Left renal cortex interstitium (tissue), 4 donors: ENCODE data around the gene DLG3. TPM values are rescaled to one million over a fixed set of nuclear protein-coding genes. Genes with fewer than 3 reads are reported as not detected.
A peak's percentile ranks its signal among the peaks of the same experiment; 100 is the strongest.
"Not testable (repeated sequence)": the region's sequence is repeated elsewhere in the genome, so short reads cannot be mapped to it uniquely, and the experiment has no call there.

Source experiments
- DNase-seq, 4 donors: peaks; one replicate each; pipeline ENCODE4 v3.0.0-alpha.2; 2013; ENCODE audit warnings: low read depth in 4 of 4, low spot score in 2 of 4, missing footprints in 1 of 4
- polyA plus RNA-seq, 4 donors: library from polyadenylated mRNA; unstranded; fragments of 120-200 nt; gene quantifications; one replicate each; pipeline ENCODE4 v1.2.1, GENCODE V29; 2013; ENCODE audit not compliant: insufficient read length in 4 of 4

Gene DLG3
- 10 to 100 TPM; 38.5 to 42.8 (median 40.0) TPM for polyA plus RNA-seq

- no peak for DNase-seq
Observed at GRCh38 chrX:70444326-70444945, at the start of gene DLG3. Gene DLG3 (plus strand): TSS chrX:70444835. CDS start chrX:70445202, 367 bp downstream.

- no peak for DNase-seq
Observed at GRCh38 chrX:70398899-70399298, 45.7 kb upstream of the DLG3 start.

DNA sequence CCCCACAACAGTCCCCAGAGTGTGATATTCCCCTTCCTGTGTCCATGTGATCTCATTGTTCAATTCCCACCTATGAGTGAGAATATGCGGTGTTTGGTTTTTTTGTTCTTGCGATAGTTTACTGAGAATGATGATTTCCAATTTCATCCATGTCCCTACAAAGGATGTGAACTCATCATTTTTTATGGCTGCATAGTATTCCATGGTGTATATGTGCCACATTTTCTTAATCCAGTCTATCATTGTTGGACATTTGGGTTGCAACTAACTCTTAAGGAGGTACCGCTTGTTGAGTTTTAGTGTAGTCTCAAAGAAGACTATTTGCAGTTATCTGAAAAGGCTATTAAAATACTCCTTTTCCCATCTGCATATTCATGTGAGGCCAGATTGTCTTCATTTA lies 44.5 kb upstream of the DLG3 start:
- not testable (repeated sequence) for DNase-seq

- DNase-seq: no peak
Observed at GRCh38 chrX:70402721-70403120, 41.9 kb upstream of the DLG3 start.

DNA sequence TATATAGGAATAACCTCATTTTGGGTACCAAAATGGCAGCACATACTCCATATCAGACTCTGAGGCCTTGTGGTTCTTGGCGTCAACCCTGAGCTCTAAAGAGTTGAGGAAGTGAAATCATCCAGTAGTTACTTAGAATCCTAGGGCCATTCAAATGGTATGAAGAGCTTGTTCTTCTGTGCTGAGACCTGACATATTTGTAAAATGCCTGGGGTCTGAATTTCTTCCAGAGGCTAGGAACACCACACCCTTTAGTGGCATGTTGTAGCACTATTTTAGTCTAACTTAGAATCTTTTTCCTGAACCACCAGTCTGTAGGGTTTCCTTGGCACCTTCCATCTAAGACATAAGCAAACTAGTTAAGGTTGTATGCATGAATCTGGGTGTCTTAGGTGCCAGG lies 39.6 kb upstream of the DLG3 start:
- DNase-seq: no peak

- no peak for DNase-seq
Observed at GRCh38 chrX:70410921-70411320, 33.7 kb upstream of the DLG3 start.

DNA sequence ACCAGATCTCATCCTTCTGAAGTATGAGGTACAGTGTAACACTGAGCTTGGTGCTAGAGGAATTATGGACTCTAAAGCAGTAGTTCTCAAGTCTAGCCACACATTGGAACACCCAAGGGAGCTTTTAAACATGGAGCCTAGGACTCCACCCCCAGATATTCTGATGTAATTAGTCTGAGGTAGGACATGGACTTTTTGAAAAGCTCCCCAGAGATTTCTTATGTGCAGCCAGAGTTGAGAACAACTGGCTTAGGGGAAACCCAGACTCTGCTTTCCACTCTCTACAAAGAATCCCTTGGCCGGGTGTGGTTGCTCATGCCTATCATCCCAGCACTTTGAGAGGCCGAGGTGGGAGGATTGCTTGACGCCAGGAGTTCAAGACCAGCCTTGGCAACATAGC lies 33.2 kb upstream of the DLG3 start:
- no peak for DNase-seq

- DNase-seq: no peak
Observed at GRCh38 chrX:70421618-70422017, 23.0 kb upstream of the DLG3 start.

GRCh38 chrX:70422851-70423341 lies 21.7 kb upstream of the DLG3 start, which contains the start of gene GDPD2:
Gene GDPD2 (plus strand): TSS chrX:70423314. CDS start chrX:70424985, 1,671 bp downstream.
- peak in 1 of 4 donors; percentile 46 for DNase-seq

DNA sequence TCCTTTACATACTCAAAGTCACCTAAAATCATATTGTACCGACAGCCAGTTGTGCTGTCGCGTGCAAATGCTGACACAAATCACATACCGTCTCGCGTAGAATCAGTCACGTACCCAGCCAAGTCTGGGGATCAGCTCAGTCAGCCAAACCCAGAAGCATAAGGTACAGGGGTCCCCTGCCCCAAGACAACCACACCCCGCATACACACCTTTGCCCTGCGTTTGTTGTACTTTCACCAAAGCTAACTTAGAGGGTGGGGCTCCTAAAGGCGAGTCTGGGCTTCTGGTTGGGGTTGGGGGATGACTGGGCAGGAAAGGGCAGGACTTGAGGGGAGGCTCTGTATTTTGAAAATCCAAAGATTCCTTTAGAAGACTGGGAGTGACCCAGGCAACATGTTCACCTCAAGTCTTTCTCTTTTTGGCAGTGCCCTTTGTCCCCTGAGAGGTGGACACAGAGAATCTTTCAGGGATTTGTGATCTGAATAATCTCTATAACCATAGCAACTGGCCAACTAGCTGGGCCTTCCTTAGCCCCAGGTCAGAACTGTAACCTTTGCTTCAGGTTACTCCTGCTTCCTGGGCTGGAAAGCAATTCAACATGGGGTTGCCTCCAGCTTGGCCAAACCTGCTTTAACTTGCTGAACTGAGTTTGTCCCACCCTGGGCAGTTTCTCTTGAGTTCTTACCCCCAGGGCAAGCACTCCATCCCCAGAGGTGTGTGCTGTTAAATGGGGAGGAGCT lies 20.5 kb upstream of the DLG3 start:
- no peak for DNase-seq

- DNase-seq: no peak
Observed at GRCh38 chrX:70424801-70425200, 19.8 kb upstream of the DLG3 start.

- DNase-seq: no peak
Observed at GRCh38 chrX:70426286-70427278, 18.1 kb upstream of the DLG3 start.

- no peak for DNase-seq
Observed at GRCh38 chrX:70427365-70427764, 17.3 kb upstream of the DLG3 start.

DNA sequence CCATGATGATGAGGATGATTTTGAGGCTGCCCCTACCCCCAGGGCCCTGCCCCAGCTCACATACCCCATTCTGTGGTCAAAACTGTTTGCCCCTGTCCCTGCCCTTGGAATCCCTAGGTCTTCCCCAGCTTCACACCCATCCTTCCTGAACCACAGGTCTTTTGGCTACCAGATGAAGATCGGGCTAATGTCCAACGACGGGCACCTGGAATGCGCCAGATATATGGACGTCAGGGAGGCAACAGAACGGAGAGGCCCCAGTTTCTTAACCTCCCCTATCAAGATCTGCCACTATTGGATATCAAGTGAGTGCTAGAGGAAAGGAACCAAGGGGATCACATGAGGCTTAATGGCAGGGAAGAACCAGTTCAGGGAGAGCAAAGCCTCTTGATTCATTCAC lies 14.9 kb upstream of the DLG3 start:
- DNase-seq: no peak

GRCh38 chrX:70432936-70433847 lies 11.4 kb upstream of the DLG3 start:
- DNase-seq: no peak

DNA sequence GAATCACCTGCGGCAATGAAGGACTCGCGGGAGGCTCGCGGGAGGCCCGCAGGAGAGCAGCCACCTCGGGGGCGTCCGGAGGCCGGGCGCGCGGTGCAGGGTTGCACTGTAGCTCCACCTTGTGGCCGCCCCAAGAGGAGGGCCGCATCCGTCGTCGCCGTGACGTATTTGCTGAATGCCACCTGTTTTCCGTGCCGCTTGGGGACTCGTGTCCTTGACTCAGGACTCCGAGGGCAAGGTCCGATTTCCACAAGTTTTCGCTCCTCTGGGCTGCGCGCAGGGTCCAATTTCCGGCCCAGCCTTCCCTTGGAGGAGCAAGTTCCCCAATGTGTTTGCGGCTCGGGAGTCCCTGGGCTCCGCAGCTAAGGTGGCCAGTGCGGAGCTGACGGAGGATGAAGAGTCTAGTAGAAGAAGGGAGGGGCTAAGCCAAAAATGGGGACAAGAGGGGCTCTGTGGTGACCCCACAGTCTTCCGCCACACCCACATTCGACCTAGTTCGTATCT lies 10.7 kb upstream of the DLG3 start:
- DNase-seq: no peak

GRCh38 chrX:70434352-70434866 lies 10.2 kb upstream of the DLG3 start:
- DNase-seq: peak in 1 of 4 donors; percentile 69

- no peak for DNase-seq
Observed at GRCh38 chrX:70434914-70435586, 9.6 kb upstream of the DLG3 start.

DNA sequence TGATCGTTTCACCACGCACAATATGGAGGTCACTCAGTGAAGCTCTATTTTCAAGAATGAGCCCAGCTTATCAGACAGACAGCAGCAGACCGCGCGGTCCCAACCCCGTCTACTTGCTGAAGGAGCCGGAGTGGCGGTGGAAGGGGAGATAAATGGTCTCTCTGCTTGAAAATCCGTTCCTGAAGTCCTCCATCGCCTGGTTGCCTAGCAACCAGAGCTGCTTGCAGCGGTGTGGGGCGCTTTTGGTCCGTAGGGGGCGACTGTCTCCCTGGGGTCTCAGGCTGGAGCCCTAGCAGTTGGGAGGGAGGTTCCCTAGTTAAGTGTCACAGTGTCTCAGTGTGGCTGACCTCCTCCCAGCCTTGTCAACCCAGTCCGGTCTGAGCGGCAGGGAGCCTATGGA lies 8.3 kb upstream of the DLG3 start:
- no peak for DNase-seq
